Tibial artery (tissue), 4 donors: ENCODE results near the gene KCNG1.
"Not testable (repeated sequence)": the region's sequence is repeated elsewhere in the genome, so short reads cannot be mapped to it uniquely, and the experiment has no call there.

ENCODE experiments used
- DNase-seq, 2 donors: peaks; one replicate each; pipeline ENCODE4 v3.0.0-alpha.2; 2019
- H3K27ac ChIP-seq, 2 donors: fragments of 200-600 bp; sonication (generic) in 1 of 2; 1 replicate in 1 of 2; 2 replicates in 1 of 2; pipeline ENCODE4 v1.5.1; 2018 to 2019; ENCODE audit warnings: mild to moderate bottlenecking in 1 of 2
- H3K27me3 ChIP-seq, 2 donors: fragments of 200-600 bp; sonication (generic) in 1 of 2; one replicate each; pipeline versions ENCODE4 v1.5.1 to v1.6.0; 2016 to 2019
- H3K36me3 ChIP-seq, 3 donors: fragments of 200-600 bp; sonication (generic) in 2 of 3; one replicate each; pipeline ENCODE4 v1.5.1; 2016 to 2019; ENCODE audit warnings: mild to moderate bottlenecking in 2 of 3
- H3K4me1 ChIP-seq, 4 donors: fragments of 200-600 bp; sonication (generic) in 2 of 4; 1 replicate in 3 of 4; 2 replicates in 1 of 4; pipeline ENCODE4 v1.5.1; 2016 to 2019
- H3K4me3 ChIP-seq, 2 donors: fragments of 200-600 bp; sonication (generic) in 1 of 2; 1 replicate in 1 of 2; 2 replicates in 1 of 2; pipeline ENCODE4 v1.5.1; 2018 to 2019; ENCODE audit warnings: mild to moderate bottlenecking in 2 of 2
- H3K9me3 ChIP-seq, 3 donors: fragments of 200-600 bp; sonication (generic) in 1 of 3; one replicate each; pipeline ENCODE4 v1.5.1; 2016 to 2019
- CTCF ChIP-seq, 2 experiments: fragments of 200-600 bp in 1 of 2; fragments of 450-650 bp in 1 of 2; IDR thresholded peaks; one replicate each; pipeline ENCODE4 v1.5.1; 2017 to 2019; ENCODE audit warnings: antibody characterized with exemption in 2 of 2, mild to moderate bottlenecking in 1 of 2, moderate library complexity in 1 of 2
- intact Hi-C: fragments of 100-400 bp; cut with DNase I; formaldehyde crosslinking; loops from one replicate; pipeline ENCODE4 v1.15.0; 2023; ENCODE audit warnings: low total_unique reads

Gene KCNG1

GRCh38 chr20:51050531-51051075 lies 27.7 kb upstream of the KCNG1 start:
- H3K27ac ChIP-seq: no peak overlapping the region
- H3K36me3 ChIP-seq: no peaks in the 10 kb centered on the region
- DNase-seq: no peak
- H3K9me3 ChIP-seq: peaks cover 0 to 5% (median 5%) of the 10 kb centered on the region in 3 donors
- H3K27me3 ChIP-seq: peaks cover 0 to 32% of the 10 kb centered on the region in 2 donors
- intact Hi-C loops: no loop called here
- TF ChIP-seq CTCF (IDR thresholded peaks at IDR 0.05): no peak
- H3K4me1 ChIP-seq: no peaks in the 10 kb centered on the region
- no peak overlapping the region for H3K4me3 ChIP-seq

- Histone ChIP-seq H3K4me1 (no peaks in the 10 kb centered on the region), H3K27me3 (peaks cover 0 to 28% of the 10 kb centered on the region in 2 donors), H3K27ac (no peak overlapping the region), H3K4me3 (no peak overlapping the region), H3K36me3 (no peaks in the 10 kb centered on the region), H3K9me3 (peaks cover 0 to 5% (median 5%) of the 10 kb centered on the region in 3 donors)
- no peak for DNase-seq
- TF ChIP-seq CTCF (IDR thresholded peaks at IDR 0.05): no peak
- intact Hi-C loops: loop anchor here (10.0 kb wide), 1 partner anchor 188 kb away; no protein-coding TSS in a partner anchor
Observed at GRCh38 chr20:51046021-51046985, 23.4 kb upstream of the KCNG1 start.

GRCh38 chr20:51045492-51045891 lies 22.6 kb upstream of the KCNG1 start:
- H3K4me1 ChIP-seq, DNase-seq, H3K36me3 ChIP-seq, H3K27ac ChIP-seq, H3K9me3 ChIP-seq, H3K4me3 ChIP-seq: not testable (repeated sequence)
- H3K27me3 ChIP-seq: peaks cover 0 to 30% of the 10 kb centered on the region in 2 donors
- intact Hi-C loops: loop anchor here (10.0 kb wide), 1 partner anchor 189 kb away; no protein-coding TSS in a partner anchor

DNA sequence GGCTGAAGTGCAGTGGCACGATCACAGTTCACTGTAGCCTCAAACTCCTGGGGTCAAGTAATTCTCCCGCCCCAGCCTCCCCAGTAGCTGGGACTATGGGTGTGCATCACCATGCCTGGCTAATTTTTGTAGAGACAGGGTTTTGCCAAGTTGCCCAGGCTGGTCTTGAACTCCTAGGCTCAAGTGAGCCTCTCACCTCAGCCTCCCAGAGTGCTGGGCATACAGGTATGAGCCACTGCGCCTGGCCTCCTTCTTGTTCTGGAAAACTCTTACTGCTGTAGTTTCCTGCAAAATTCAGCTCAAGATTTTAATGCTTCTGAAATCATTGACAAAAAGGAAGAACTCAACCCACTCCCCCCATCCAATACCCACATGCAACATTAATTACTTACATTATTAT lies 21.9 kb upstream of the KCNG1 start:
- intact Hi-C loops: loop anchor here (10.0 kb wide), 1 partner anchor 190 kb away; no protein-coding TSS in a partner anchor
- no peaks in the 10 kb centered on the region for H3K4me1 ChIP-seq
- no peak for TF ChIP-seq CTCF (IDR thresholded peaks at IDR 0.05)
- H3K27ac ChIP-seq: no peak overlapping the region
- no peak overlapping the region for H3K4me3 ChIP-seq
- peaks cover 0 to 5% (median 5%) of the 10 kb centered on the region in 3 donors for H3K9me3 ChIP-seq
- DNase-seq: no peak
- H3K36me3 ChIP-seq: no peaks in the 10 kb centered on the region
- peaks cover 0 to 32% of the 10 kb centered on the region in 2 donors for H3K27me3 ChIP-seq

DNA sequence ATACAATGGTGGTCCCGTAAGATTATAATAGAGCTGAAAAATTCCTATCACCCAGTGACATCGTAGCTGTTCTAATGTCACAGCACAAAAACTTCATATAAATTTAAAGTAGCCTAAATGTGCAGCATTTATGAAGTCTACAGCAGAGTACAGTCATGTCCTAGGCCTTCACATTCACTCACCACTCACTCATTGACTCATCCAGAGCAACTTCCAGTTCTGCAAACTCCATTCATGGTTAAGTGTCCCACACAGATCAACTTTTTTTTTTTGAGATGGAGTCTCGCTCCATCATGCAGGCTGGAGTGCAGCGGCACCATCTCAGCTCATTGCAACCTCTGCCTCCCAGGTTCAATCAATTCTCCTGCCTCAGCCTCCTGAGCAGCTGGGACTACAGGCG lies 20.9 kb upstream of the KCNG1 start:
- peaks cover 0 to 25% of the 10 kb centered on the region in 2 donors for H3K27me3 ChIP-seq
- TF ChIP-seq CTCF (IDR thresholded peaks at IDR 0.05): no peak
- no peaks in the 10 kb centered on the region for H3K36me3 ChIP-seq
- H3K27ac ChIP-seq: no peak overlapping the region
- no peaks in the 10 kb centered on the region for H3K4me1 ChIP-seq
- H3K9me3 ChIP-seq: peaks cover 0 to 5% (median 5%) of the 10 kb centered on the region in 3 donors
- intact Hi-C loops: loop anchor here (10.0 kb wide), 1 partner anchor 191 kb away; no protein-coding TSS in a partner anchor
- no peak overlapping the region for H3K4me3 ChIP-seq
- DNase-seq: no peak
